Measurements from ENCODE around the gene ADARB1.

Gene ADARB1

DNA sequence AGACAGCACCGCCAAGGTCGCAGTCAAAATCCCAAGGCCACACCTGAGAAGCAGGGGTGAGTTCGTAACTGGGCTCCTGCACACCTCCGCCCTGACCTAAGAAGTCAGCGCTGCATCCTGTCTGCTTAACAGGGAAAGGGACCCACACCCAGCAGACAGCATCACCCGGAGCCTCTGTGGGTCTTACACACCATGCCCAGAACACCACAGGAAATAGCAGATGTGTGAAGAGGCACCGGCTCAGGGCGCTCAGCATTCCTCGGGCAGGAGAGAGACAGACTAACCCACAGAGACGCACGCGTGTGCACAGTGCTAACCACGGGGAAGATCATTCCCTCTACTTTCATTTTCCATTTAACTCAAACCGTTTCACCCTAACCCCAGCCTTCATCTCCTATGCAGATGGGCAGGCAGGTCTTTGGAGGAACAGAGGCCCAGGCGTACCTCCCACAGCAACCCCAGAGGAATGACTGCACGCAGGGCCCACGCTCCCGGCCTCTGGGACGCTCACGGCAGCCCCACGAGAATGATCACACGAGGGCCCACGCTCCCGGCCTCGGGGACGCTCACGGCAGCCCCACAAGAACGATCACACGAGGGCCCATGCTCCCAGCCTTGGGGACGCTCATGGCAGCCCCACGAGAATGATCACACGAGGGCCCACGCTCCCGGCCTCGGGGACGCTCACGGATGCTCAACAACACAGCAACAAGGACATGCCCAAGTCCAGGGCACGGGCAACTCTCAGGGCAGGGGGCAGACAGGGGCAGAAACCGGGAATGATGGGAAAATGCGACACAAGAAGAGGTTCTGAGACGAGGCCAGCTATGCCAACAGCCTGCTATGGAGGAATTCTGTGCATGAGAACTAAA, 192.4 kb downstream of the ADARB1 start:
- no peak for DNase-seq (ENCODE audit: low spot score)

DNA sequence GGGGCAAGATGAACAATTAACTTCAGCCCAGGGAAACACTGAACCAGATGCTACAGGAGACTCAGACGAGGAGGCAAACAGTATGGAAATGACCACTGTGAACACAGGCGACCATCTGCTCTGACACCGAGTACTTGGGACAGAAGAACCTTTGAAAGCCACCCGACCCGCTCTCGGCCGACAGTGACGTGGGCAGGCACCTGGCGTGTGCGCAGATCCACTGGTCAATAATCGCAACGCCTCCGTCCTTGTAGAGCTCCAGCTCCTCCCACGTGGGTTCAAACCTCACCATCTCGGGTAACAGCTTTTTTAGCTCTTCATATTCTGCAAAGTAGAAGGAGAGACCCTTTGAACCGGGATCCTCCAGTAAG, 193.0 kb downstream of the ADARB1 start:
- no peak for DNase-seq (ENCODE audit: low spot score)

DNA sequence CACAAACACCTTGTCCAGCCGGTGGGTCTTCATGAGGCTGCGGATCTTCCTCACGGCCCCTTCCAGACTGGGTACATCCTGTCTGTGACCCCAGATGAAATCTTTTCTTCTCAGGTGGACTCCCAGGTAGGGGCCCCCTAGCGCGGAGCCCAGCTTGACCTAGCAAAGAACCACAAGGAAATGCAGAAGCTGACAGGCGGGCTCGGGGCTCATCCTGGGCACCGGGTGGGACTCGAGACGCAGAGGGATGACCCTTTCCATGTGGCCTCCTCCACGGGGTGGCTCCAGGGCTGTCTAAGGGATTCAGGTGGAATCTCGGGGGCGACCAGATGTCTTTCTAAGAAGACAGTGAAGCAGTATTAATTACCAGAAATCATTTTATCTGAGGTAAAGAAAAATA, 195.5 kb downstream of the ADARB1 start:
- DNase-seq (ENCODE audit: low spot score) = no peak

GRCh38 chr21:45270306-45270821, 196.0 kb downstream of the ADARB1 start:
- DNase-seq (ENCODE audit: low spot score) = no peak

Measured in hematopoietic multipotent progenitor cell treated with erythropoietin and hydrocortisone succinate and interleukin-3 and kit ligand, for 15 days (in vitro differentiated cells).